Measurements from ENCODE around the gene NELL1. TPM values are rescaled to one million over a fixed set of nuclear protein-coding genes. Genes with fewer than 3 reads are reported as not detected.

Gene NELL1
- total and polyA plus RNA-seq, 2 donors (not counting 3 experiments of a cell fraction or from before 2014, with no cell fraction given), result not detected

- Histone ChIP-seq H3K9me1 (replicated peaks; ENCODE audit: control insufficient read depth, extremely low read depth, insufficient read depth, low read length) (no peaks in the 10 kb centered on the region), H4K20me1 (replicated peaks; ENCODE audit: control insufficient read depth, extremely low read depth, insufficient read depth, low read length) (no peaks in the 10 kb centered on the region), H3K79me2 (ENCODE audit: control insufficient read depth, insufficient read depth, low read length) (no peaks in the 10 kb centered on the region), H3K4me2 (ENCODE audit: insufficient read depth, low read length) (no peak overlapping the region), H2AFZ (ENCODE audit: low read depth, low read length) (no peak overlapping the region), H3K36me3 (ENCODE audit: control insufficient read depth in 2 of 2, extremely low read depth in 1 of 2, insufficient read depth in 2 of 2, low read length in 2 of 2) (no peaks in the 10 kb centered on the region), H3K9me3 (replicated peaks; ENCODE audit: control insufficient read depth, insufficient read depth, low read length) (no peaks in the 10 kb centered on the region), H3K9ac (replicated peaks; ENCODE audit: extremely low read depth, insufficient read depth, low read length) (no peak overlapping the region), H3K27me3 (ENCODE audit: control insufficient read depth in 2 of 2, insufficient read depth in 2 of 2, low read length in 2 of 2) (no peaks in the 10 kb centered on the region), H3K4me3 (replicated peaks in 1 of 3; ENCODE audit: insufficient read depth in 1 of 3, low read depth in 1 of 3, low read length in 3 of 3) (no peak overlapping the region), H3K4me1 (ENCODE audit: control insufficient read depth, extremely low read depth, insufficient read depth, low read length) (no peaks in the 10 kb centered on the region), H3K27ac (ENCODE audit: insufficient read depth, low read depth, low read length) (no peak overlapping the region)
- no peak for FAIRE-seq
- dilution Hi-C loops (cut with MboI; ENCODE audit: extremely low pct_ligation_motif_present, low sequenced_read_pairs) (no loop called here), intact Hi-C loops (cut with micrococcal nuclease) (no loop called here)
- no peak for TF ChIP-seq POLR2A (IDR thresholded peaks at IDR 0.05; ENCODE audit: low read depth, low read length)
- no peak for TF ChIP-seq MAX (IDR thresholded peaks at IDR 0.05; ENCODE audit: insufficient read depth, insufficient read length)
- TF ChIP-seq POLR2AphosphoS5 (IDR thresholded peaks at IDR 0.05; ENCODE audit: insufficient read depth, low read depth, low read length), result no peak
- no peak for TF ChIP-seq CTCF (IDR thresholded peaks at IDR 0.05; ENCODE audit: extremely low read depth in 1 of 2, insufficient read depth in 1 of 2, low read depth in 1 of 2, low read length in 2 of 2)
- no peak for TF ChIP-seq FOS (IDR thresholded peaks at IDR 0.05; ENCODE audit: borderline replicate concordance, insufficient read depth, low read length)
- TF ChIP-seq MYC (IDR thresholded peaks at IDR 0.05; ENCODE audit: low read depth, low read length), result no peak
- TF ChIP-seq JUN (IDR thresholded peaks at IDR 0.05; ENCODE audit: borderline replicate concordance, insufficient read depth, insufficient read length, low read depth), result no peak
- no peak for TF ChIP-seq GATA2 (IDR thresholded peaks at IDR 0.05; ENCODE audit: insufficient read depth, insufficient read length, low read depth, low read length)
- no peak for TF ChIP-seq EZH2 (IDR thresholded peaks at IDR 0.05; ENCODE audit: borderline replicate concordance, low read depth, low read length, severe bottlenecking)
- CTCF ChIA-PET, result no interaction called here
- POLR2A ChIA-PET, result no interaction called here
- no peak for DNase-seq (ENCODE audit: low read depth, low spot score)
- no TSS peak for BruUV-seq (replicated peaks)
Measured at GRCh38 chr11:21427726-21428125, 758.3 kb downstream of the NELL1 start.

All from endothelial cell of umbilical vein (primary cell).